Neural cell (in vitro differentiated cells): ENCODE measurements around the gene PDE6A.

ENCODE experiments used
- EZH2 ChIP-seq: fragments of 200-600, 300-800 bp; shearing (Covaris generic), sonication (generic); IDR thresholded peaks from 2 replicates; pipeline ENCODE4 v1.6.1; 2014; ENCODE audit warnings: antibody characterized with exemption, low read length, borderline replicate concordance, mild to moderate bottlenecking; ENCODE audit not compliant: insufficient read depth, poor library complexity, severe bottlenecking
- MXI1 ChIP-seq: fragments of 450-650 bp; conservative IDR thresholded peaks from 2 replicates; pipeline ENCODE4 v1.6.1; 2014; ENCODE audit warnings: antibody characterized with exemption, mild to moderate bottlenecking; ENCODE audit not compliant: poor library complexity, severe bottlenecking
- POLR2AphosphoS5 ChIP-seq: IDR thresholded peaks from 2 replicates; pipeline ENCODE4 v1.6.1; 2012
- RAD21 ChIP-seq: fragments of 450-650 bp; conservative IDR thresholded peaks from 2 replicates; pipeline ENCODE4 v1.6.1; 2014; ENCODE audit warnings: antibody characterized with exemption, mild to moderate bottlenecking, moderate library complexity
- TAF1 ChIP-seq: IDR thresholded peaks from 2 replicates; pipeline ENCODE4 v1.6.1; 2012; ENCODE audit warnings: low read depth
- TF ChIP-seq, protein P1 (sequence below): fragments of 450-650 bp; IDR thresholded peaks from 2 replicates; pipeline ENCODE4 v1.5.1; 2014; ENCODE audit warnings: antibody characterized with exemption, mild to moderate bottlenecking, moderate library complexity; ENCODE audit not compliant: poor library complexity, severe bottlenecking
- TF ChIP-seq, protein P2 (sequence below): IDR thresholded peaks from 2 replicates; pipeline ENCODE4 v1.6.1; 2012; ENCODE audit warnings: borderline replicate concordance

DNA sequence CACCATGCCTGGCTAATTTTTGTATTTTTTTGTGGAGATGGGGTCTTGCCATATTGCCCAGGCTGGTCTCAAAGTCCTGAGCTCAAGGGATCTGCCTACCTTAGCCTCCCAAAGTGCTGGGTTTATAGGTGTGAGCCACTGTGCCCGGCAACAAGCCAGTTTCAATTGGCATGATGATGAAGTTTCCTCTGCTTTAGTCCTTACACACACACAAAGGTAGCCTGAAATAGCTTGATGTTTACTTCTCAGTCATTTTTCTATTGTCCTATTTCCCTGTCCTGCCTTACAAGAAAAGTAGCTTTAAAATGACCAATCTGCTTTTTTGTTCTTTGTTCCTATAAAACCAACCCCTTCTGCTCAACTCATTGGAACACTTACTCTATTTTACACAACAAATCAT, 33.6 kb downstream of the PDE6A start:
- TF ChIP-seq, protein P1, sequence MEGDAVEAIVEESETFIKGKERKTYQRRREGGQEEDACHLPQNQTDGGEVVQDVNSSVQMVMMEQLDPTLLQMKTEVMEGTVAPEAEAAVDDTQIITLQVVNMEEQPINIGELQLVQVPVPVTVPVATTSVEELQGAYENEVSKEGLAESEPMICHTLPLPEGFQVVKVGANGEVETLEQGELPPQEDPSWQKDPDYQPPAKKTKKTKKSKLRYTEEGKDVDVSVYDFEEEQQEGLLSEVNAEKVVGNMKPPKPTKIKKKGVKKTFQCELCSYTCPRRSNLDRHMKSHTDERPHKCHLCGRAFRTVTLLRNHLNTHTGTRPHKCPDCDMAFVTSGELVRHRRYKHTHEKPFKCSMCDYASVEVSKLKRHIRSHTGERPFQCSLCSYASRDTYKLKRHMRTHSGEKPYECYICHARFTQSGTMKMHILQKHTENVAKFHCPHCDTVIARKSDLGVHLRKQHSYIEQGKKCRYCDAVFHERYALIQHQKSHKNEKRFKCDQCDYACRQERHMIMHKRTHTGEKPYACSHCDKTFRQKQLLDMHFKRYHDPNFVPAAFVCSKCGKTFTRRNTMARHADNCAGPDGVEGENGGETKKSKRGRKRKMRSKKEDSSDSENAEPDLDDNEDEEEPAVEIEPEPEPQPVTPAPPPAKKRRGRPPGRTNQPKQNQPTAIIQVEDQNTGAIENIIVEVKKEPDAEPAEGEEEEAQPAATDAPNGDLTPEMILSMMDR: no peak
- TF ChIP-seq TAF1 (no peak), EZH2 (no peak), RAD21 (no peak), MXI1 (no peak), POLR2AphosphoS5 (no peak)
- TF ChIP-seq, protein P2, sequence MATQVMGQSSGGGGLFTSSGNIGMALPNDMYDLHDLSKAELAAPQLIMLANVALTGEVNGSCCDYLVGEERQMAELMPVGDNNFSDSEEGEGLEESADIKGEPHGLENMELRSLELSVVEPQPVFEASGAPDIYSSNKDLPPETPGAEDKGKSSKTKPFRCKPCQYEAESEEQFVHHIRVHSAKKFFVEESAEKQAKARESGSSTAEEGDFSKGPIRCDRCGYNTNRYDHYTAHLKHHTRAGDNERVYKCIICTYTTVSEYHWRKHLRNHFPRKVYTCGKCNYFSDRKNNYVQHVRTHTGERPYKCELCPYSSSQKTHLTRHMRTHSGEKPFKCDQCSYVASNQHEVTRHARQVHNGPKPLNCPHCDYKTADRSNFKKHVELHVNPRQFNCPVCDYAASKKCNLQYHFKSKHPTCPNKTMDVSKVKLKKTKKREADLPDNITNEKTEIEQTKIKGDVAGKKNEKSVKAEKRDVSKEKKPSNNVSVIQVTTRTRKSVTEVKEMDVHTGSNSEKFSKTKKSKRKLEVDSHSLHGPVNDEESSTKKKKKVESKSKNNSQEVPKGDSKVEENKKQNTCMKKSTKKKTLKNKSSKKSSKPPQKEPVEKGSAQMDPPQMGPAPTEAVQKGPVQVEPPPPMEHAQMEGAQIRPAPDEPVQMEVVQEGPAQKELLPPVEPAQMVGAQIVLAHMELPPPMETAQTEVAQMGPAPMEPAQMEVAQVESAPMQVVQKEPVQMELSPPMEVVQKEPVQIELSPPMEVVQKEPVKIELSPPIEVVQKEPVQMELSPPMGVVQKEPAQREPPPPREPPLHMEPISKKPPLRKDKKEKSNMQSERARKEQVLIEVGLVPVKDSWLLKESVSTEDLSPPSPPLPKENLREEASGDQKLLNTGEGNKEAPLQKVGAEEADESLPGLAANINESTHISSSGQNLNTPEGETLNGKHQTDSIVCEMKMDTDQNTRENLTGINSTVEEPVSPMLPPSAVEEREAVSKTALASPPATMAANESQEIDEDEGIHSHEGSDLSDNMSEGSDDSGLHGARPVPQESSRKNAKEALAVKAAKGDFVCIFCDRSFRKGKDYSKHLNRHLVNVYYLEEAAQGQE: no peak
